ENCODE data around the gene CAMKK1. TPM values are rescaled to one million over a fixed set of nuclear protein-coding genes. Genes with fewer than 3 reads are reported as not detected.

CAMKK1 gene
- polyA plus RNA-seq, 1 of the 3 experiments (the other 2 are of a cell fraction), result 6.8 TPM

DNA sequence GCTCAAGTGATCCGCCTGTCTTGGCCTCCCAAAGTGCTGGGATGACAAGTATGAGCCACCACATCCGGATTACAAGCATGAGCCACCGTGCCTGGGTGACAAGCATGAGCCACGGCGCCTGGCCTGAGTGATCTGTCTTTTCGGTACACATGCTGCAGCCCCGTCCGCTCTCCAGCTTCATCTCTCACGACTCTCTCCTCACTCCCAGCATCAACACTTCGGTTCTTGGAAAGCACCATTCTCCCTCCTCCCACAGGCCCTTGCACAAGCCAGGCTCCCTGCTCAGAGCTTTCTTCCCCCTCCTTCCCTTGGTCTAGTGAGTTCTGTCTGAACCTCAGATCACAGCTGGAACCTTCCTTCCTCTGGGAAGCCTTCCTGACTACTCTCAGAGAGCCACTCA, 40.3 kb downstream of the CAMKK1 start:
- DNase-seq, result no peak
- Histone ChIP-seq H3F3A (replicated peaks; ENCODE audit: insufficient read depth) (no peaks in the 10 kb centered on the region), H3K4me2 (no peak overlapping the region), H3K4me1 (ENCODE audit: control insufficient read depth in 1 of 2, insufficient read depth in 2 of 2, low read depth in 1 of 2, low read length in 1 of 2) (no peaks in the 10 kb centered on the region), H3K9me2 (no peaks in the 10 kb centered on the region), H3K79me2 (ENCODE audit: insufficient read depth) (no peaks in the 10 kb centered on the region), H3K4me3 (ENCODE audit: low read depth in 2 of 2, low read length in 1 of 2) (no peak overlapping the region), H3K27me3 (ENCODE audit: insufficient read depth) (no peaks in the 10 kb centered on the region), H3K36me3 (replicated peaks in 1 of 2; ENCODE audit: control insufficient read depth in 1 of 2, insufficient read depth in 2 of 2, low read length in 1 of 2) (no peaks in the 10 kb centered on the region), H2AFZ (ENCODE audit: low read depth) (no peak overlapping the region), H3K27ac (ENCODE audit: low read depth in 2 of 2, low read length in 1 of 2) (no peak overlapping the region), H4K20me1 (ENCODE audit: insufficient read depth) (no peaks in the 10 kb centered on the region), H3K9me3 (no peaks in the 10 kb centered on the region), H3K9ac (no peak overlapping the region)
- POLR2A ChIA-PET, result no interaction called here
- 77% methylated on average over 10 of the region's 10 CpGs for WGBS (ENCODE audit: low lambda C conversion rate)
- TF ChIP-seq ELF1 (IDR thresholded peaks at IDR 0.05), result no peak
- no peak for TF ChIP-seq IRF3 (IDR thresholded peaks at IDR 0.05; ENCODE audit: low read depth, low read length)
- no peak for TF ChIP-seq PBX3 (IDR thresholded peaks at IDR 0.05)
- TF ChIP-seq POLR2AphosphoS5 (IDR thresholded peaks at IDR 0.05; ENCODE audit: low read depth, low read length), result no peak
- TF ChIP-seq EZH2phosphoT487 (IDR thresholded peaks at IDR 0.05; ENCODE audit: borderline replicate concordance, low read depth), result no peak
- no peak for TF ChIP-seq GATA2 (CRISPR knock-in tag; IDR thresholded peaks at IDR 0.05)
- CTCF ChIA-PET, result interaction anchor here (9.7 kb wide), 1 partner anchor 10 kb away, joined by 74 read pairs; no protein-coding TSS in a partner anchor

- TF ChIP-seq IRF3 (IDR thresholded peaks at IDR 0.05; ENCODE audit: low read depth, low read length), result no peak
- TF ChIP-seq, protein P1, sequence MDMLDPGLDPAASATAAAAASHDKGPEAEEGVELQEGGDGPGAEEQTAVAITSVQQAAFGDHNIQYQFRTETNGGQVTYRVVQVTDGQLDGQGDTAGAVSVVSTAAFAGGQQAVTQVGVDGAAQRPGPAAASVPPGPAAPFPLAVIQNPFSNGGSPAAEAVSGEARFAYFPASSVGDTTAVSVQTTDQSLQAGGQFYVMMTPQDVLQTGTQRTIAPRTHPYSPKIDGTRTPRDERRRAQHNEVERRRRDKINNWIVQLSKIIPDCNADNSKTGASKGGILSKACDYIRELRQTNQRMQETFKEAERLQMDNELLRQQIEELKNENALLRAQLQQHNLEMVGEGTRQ (IDR thresholded peaks at IDR 0.05; ENCODE audit: borderline replicate concordance, low read depth, low read length), result no peak
- no peak for TF ChIP-seq FOXM1 (IDR thresholded peaks at IDR 0.05; ENCODE audit: low read depth)
- no peak for TF ChIP-seq NRF1 (IDR thresholded peaks at IDR 0.05; ENCODE audit: low read depth, low read length)
- no peak for TF ChIP-seq YY1 (IDR thresholded peaks at IDR 0.05; ENCODE audit: low read depth)
- TF ChIP-seq TCF12 (IDR thresholded peaks at IDR 0.05), result no peak
- TF ChIP-seq SMC3 (IDR thresholded peaks at IDR 0.05; ENCODE audit: low read depth, low read length), result no peak
- no peak for TF ChIP-seq JUND (IDR thresholded peaks at IDR 0.05)
- TF ChIP-seq RXRA (IDR thresholded peaks at IDR 0.05; ENCODE audit: borderline replicate concordance, low read depth), result no peak
- no peak for TF ChIP-seq FOSL2 (IDR thresholded peaks at IDR 0.05; ENCODE audit: borderline replicate concordance, low read depth)
- no peak for TF ChIP-seq EP300 (IDR thresholded peaks at IDR 0.05; ENCODE audit: borderline replicate concordance in 1 of 2, low read depth in 1 of 2, low read length in 1 of 2)
- no peak for DNase-seq
- H3K4me1 ChIP-seq (ENCODE audit: control insufficient read depth in 1 of 2, insufficient read depth in 2 of 2, low read depth in 1 of 2, low read length in 1 of 2), result no peaks in the 10 kb centered on the region
- no peaks in the 10 kb centered on the region for H4K20me1 ChIP-seq (ENCODE audit: insufficient read depth)
- H3K27me3 ChIP-seq (ENCODE audit: insufficient read depth), result no peaks in the 10 kb centered on the region
- no peaks in the 10 kb centered on the region for H3K79me2 ChIP-seq (ENCODE audit: insufficient read depth)
- H3K4me2 ChIP-seq, result no peak overlapping the region
- 83% methylated on average over 24 of the region's 24 CpGs for WGBS (ENCODE audit: low lambda C conversion rate)
- POLR2A ChIA-PET, result no interaction called here
- CTCF ChIA-PET, result interaction anchor here (0.6 to 9.7 kb wide), 4 partner anchors 11 to 1007 kb away, joined by 3 to 74 read pairs (median 4); no protein-coding TSS in a partner anchor
- H3K4me3 ChIP-seq (ENCODE audit: low read depth in 2 of 2, low read length in 1 of 2), result no peak overlapping the region
- H3K36me3 ChIP-seq (replicated peaks in 1 of 2; ENCODE audit: control insufficient read depth in 1 of 2, insufficient read depth in 2 of 2, low read length in 1 of 2), result no peaks in the 10 kb centered on the region
- H2AFZ ChIP-seq (ENCODE audit: low read depth), result no peak overlapping the region
- H3K9me2 ChIP-seq, result no peaks in the 10 kb centered on the region
- no peak overlapping the region for H3K27ac ChIP-seq (ENCODE audit: low read depth in 2 of 2, low read length in 1 of 2)
- H3K9ac ChIP-seq, result no peak overlapping the region
- no peaks in the 10 kb centered on the region for H3F3A ChIP-seq (replicated peaks; ENCODE audit: insufficient read depth)
- no peaks in the 10 kb centered on the region for H3K9me3 ChIP-seq
Measured at GRCh38 chr17:3851461-3852100, 41.3 kb downstream of the CAMKK1 start.
